ENCODE data around the gene DTD1. TPM values are rescaled to one million over a fixed set of nuclear protein-coding genes. Genes with fewer than 3 reads are reported as not detected.

DTD1 gene
- total and polyA plus RNA-seq, 11 donors, result 8.0 to 30.3 (median 15.6) TPM

DNA sequence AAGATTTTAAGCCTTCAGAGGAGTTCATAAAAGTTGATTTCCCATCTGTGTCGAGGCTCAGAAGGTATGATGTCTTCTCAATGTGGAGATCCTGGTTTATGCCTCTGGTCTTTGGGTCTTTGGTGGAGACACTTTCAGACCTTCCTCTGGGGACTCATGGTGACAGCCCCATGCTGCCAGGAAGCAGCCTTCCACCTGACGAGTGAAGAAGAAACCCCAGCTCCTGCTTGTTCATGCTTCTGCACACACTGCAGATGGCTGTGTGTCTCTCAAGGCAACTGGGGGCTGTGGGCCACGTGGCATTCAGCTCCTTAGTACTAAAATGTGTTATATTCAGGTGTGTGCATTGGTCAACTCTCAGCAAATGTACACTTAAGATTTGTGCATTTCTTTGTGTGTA is 220.9 kb downstream of the DTD1 start:
- intact Hi-C loops (cut with DNase I), result no loop called here
- H3K9me3 ChIP-seq, result peaks cover 0 to 6% (median 0%) of the 10 kb centered on the region in 12 donors
- WGBS, 4 donors, result 38 to 53% (median 47%) methylated on average over 3 of the region's 3 CpGs
- H3K27me3 ChIP-seq, result peaks cover 0 to 4% (median 0%) of the 10 kb centered on the region in 9 donors
- ATAC-seq, result no peak
- no peak for DNase-seq
- no peak overlapping the region for H3K4me3 ChIP-seq
- no peaks in the 10 kb centered on the region for H3K36me3 ChIP-seq
- no peaks in the 10 kb centered on the region for H3K4me1 ChIP-seq
- TF ChIP-seq POLR2A (IDR thresholded peaks at IDR 0.05), result no peak
- TF ChIP-seq, protein P1, sequence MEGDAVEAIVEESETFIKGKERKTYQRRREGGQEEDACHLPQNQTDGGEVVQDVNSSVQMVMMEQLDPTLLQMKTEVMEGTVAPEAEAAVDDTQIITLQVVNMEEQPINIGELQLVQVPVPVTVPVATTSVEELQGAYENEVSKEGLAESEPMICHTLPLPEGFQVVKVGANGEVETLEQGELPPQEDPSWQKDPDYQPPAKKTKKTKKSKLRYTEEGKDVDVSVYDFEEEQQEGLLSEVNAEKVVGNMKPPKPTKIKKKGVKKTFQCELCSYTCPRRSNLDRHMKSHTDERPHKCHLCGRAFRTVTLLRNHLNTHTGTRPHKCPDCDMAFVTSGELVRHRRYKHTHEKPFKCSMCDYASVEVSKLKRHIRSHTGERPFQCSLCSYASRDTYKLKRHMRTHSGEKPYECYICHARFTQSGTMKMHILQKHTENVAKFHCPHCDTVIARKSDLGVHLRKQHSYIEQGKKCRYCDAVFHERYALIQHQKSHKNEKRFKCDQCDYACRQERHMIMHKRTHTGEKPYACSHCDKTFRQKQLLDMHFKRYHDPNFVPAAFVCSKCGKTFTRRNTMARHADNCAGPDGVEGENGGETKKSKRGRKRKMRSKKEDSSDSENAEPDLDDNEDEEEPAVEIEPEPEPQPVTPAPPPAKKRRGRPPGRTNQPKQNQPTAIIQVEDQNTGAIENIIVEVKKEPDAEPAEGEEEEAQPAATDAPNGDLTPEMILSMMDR (IDR thresholded peaks at IDR 0.05), result no peak
- no peak overlapping the region for H3K27ac ChIP-seq

DNA sequence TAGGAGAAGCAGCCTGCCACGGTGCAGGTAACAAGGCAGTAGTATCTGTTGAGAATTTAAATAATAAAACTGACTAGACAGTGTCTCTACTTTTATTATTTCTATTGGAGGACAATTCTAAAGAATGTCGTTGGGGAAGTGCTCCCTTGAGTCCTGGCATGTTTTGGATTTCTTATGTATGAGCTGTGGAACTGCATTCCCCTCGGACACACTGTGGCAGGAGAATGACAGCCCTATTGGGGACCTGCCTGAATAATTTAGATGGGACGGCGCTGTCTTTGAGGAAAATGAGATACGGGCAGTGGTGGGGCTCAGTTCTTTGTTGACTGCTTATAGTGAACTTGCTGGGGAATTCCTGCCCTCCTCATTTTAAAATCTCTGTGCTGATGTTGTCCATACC is 223.3 kb downstream of the DTD1 start:
- DNase-seq (no peak), ATAC-seq (no peak)
- intact Hi-C loops (cut with DNase I), result no loop called here
- 69 to 78% (median 74%) methylated on average over 6 of the region's 6 CpGs for WGBS, 4 donors
- no peak overlapping the region for H3K27ac ChIP-seq
- no peaks in the 10 kb centered on the region for H3K4me1 ChIP-seq
- no peaks in the 10 kb centered on the region for H3K9me3 ChIP-seq
- no peak overlapping the region for H3K4me3 ChIP-seq
- no peaks in the 10 kb centered on the region for H3K36me3 ChIP-seq
- peaks cover 0 to 4% (median 0%) of the 10 kb centered on the region in 9 donors for H3K27me3 ChIP-seq
- no peak for TF ChIP-seq POLR2A (IDR thresholded peaks at IDR 0.05)
- TF ChIP-seq, protein P1 (IDR thresholded peaks at IDR 0.05), result no peak

DNA sequence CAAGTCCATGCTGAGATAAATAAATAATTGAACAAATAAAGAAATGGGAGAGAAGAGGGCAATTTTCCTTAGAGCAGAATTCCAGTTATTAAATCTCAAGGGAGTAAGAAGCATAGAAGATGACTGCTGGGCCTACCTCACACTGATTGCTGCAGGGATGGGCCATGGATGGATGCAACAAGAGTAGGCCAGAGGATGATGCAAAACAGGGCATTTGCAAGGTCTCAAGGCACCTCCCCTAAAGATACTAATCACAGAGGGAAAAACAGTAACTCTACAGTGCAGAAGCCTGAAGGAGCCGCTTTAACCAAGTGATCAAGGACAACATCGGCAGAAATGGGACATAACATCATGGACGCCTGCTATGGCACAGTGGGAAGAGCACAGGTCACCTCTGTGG is 224.1 kb downstream of the DTD1 start:
- DNase-seq (no peak), ATAC-seq (no peak)
- peaks cover 0 to 4% (median 0%) of the 10 kb centered on the region in 9 donors for H3K27me3 ChIP-seq
- no peaks in the 10 kb centered on the region for H3K4me1 ChIP-seq
- WGBS, 4 donors, result 89 to 93% (median 90%) methylated on average over 3 of the region's 3 CpGs
- H3K27ac ChIP-seq, result no peak overlapping the region
- H3K9me3 ChIP-seq, result no peaks in the 10 kb centered on the region
- H3K36me3 ChIP-seq, result no peaks in the 10 kb centered on the region
- intact Hi-C loops (cut with DNase I), result no loop called here
- no peak for TF ChIP-seq POLR2A (IDR thresholded peaks at IDR 0.05)
- TF ChIP-seq, protein P1 (IDR thresholded peaks at IDR 0.05), result no peak
- H3K4me3 ChIP-seq, result no peak overlapping the region

DNA sequence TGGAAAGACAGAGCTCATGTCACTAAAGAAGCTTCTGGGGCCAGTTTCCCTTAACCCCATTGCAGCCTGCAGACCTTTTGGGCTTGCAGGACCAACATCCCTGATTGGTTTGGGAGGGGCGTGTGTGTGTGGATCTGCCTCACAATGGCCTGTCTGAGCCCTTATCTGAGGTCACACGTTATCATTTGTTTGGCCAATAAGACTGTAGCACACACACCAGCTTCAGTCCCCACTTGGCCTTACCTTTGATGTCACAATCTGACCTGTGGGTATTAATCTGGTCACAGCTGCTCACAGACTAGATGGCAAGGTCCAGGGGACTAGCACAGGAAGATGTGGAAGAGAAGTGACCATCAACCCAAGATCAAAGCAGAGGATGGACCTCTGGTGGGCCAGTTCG is 225.6 kb downstream of the DTD1 start, which contains the start of gene SCP2D1:
TSS of gene SCP2D1 (plus strand) at position 301 of the 400 bp plus-strand sequence. CDS start at position 334, 33 bp downstream.
- H3K27ac ChIP-seq, result no peak within 1 kb of the TSS
- H3K4me3 ChIP-seq, result no peak within 1 kb of the TSS
- no peaks in the 10 kb centered on the region for H3K9me3 ChIP-seq
- no peaks in the 10 kb centered on the region for H3K36me3 ChIP-seq
- H3K4me1 ChIP-seq, result no peaks in the 10 kb centered on the region
- no peak for ATAC-seq
- DNase-seq, result no peak
- WGBS, 4 donors, result 39 to 49% (median 41%) methylated on average over 3 of the region's 3 CpGs
- TF ChIP-seq, protein P1 (IDR thresholded peaks at IDR 0.05), result no peak
- no peak for TF ChIP-seq POLR2A (IDR thresholded peaks at IDR 0.05)
- intact Hi-C loops (cut with DNase I), result no loop called here
- H3K27me3 ChIP-seq, result peaks cover 0 to 4% (median 0%) of the 10 kb centered on the region in 9 donors

Data from heart left ventricle (tissue), 16 donors.